ENCODE results near the gene ID1. TPM values are rescaled to one million over a fixed set of nuclear protein-coding genes. Genes with fewer than 3 reads are reported as not detected.
"Not testable (repeated sequence)": the region's sequence is repeated elsewhere in the genome, so short reads cannot be mapped to it uniquely, and the experiment has no call there.

Gene ID1
- total RNA-seq, 1 donor from 2014 or later, result 92.0 TPM

GRCh38 chr20:31643522-31643921 is 38.4 kb downstream of the ID1 start:
- peaks cover 4% of the 10 kb centered on the region for H3K4me1 Mint-ChIP-seq (ENCODE audit: low read depth, unreplicated experiment)
- H3K36me3 Mint-ChIP-seq (ENCODE audit: unreplicated experiment), result no peaks in the 10 kb centered on the region
- H3K4me3 Mint-ChIP-seq (ENCODE audit: unreplicated experiment), result no peak overlapping the region
- DNase-seq, result no peak
- H3K9me3 Mint-ChIP-seq (ENCODE audit: unreplicated experiment), result peaks cover 9% of the 10 kb centered on the region
- no peak for TF ChIP-seq CTCF (IDR thresholded peaks at IDR 0.05; ENCODE audit: partially characterized antibody, unreplicated experiment)
- H3K27me3 Mint-ChIP-seq (ENCODE audit: unreplicated experiment), result peaks cover 14% of the 10 kb centered on the region
- H3K27ac Mint-ChIP-seq (ENCODE audit: unreplicated experiment), result no peak overlapping the region

GRCh38 chr20:31644701-31645100 is 39.6 kb downstream of the ID1 start:
- no peaks in the 10 kb centered on the region for H3K36me3 Mint-ChIP-seq (ENCODE audit: unreplicated experiment)
- peaks cover 4% of the 10 kb centered on the region for H3K4me1 Mint-ChIP-seq (ENCODE audit: low read depth, unreplicated experiment)
- H3K27ac Mint-ChIP-seq (ENCODE audit: unreplicated experiment), result no peak overlapping the region
- H3K4me3 Mint-ChIP-seq (ENCODE audit: unreplicated experiment), result no peak overlapping the region
- peaks cover 14% of the 10 kb centered on the region for H3K27me3 Mint-ChIP-seq (ENCODE audit: unreplicated experiment)
- no peak for TF ChIP-seq CTCF (IDR thresholded peaks at IDR 0.05; ENCODE audit: partially characterized antibody, unreplicated experiment)
- peaks cover 12% of the 10 kb centered on the region for H3K9me3 Mint-ChIP-seq (ENCODE audit: unreplicated experiment)
- DNase-seq, result no peak

- not testable (repeated sequence) for H3K36me3 Mint-ChIP-seq (ENCODE audit: unreplicated experiment); H3K27ac Mint-ChIP-seq (ENCODE audit: unreplicated experiment); H3K4me1 Mint-ChIP-seq (ENCODE audit: low read depth, unreplicated experiment); H3K4me3 Mint-ChIP-seq (ENCODE audit: unreplicated experiment); DNase-seq
- peaks cover 12% of the 10 kb centered on the region for H3K9me3 Mint-ChIP-seq (ENCODE audit: unreplicated experiment)
- H3K27me3 Mint-ChIP-seq (ENCODE audit: unreplicated experiment), result peaks cover 20% of the 10 kb centered on the region
Measured at GRCh38 chr20:31648104-31648503, 43.0 kb downstream of the ID1 start.

GRCh38 chr20:31652917-31653396 is 47.9 kb downstream of the ID1 start:
- Mint-ChIP-seq H3K9me3 (ENCODE audit: unreplicated experiment) (peaks cover 8% of the 10 kb centered on the region), H3K36me3 (ENCODE audit: unreplicated experiment) (no peaks in the 10 kb centered on the region), H3K27ac (ENCODE audit: unreplicated experiment) (no peak overlapping the region), H3K27me3 (ENCODE audit: unreplicated experiment) (peaks cover 15% of the 10 kb centered on the region), H3K4me3 (ENCODE audit: unreplicated experiment) (no peak overlapping the region), H3K4me1 (ENCODE audit: low read depth, unreplicated experiment) (no peaks in the 10 kb centered on the region)
- TF ChIP-seq CTCF (IDR thresholded peaks at IDR 0.05; ENCODE audit: partially characterized antibody, unreplicated experiment), result no peak
- DNase-seq, result no peak

GRCh38 chr20:31653561-31653960 is 48.5 kb downstream of the ID1 start:
- no peaks in the 10 kb centered on the region for H3K4me1 Mint-ChIP-seq (ENCODE audit: low read depth, unreplicated experiment)
- peaks cover 11% of the 10 kb centered on the region for H3K27me3 Mint-ChIP-seq (ENCODE audit: unreplicated experiment)
- H3K27ac Mint-ChIP-seq (ENCODE audit: unreplicated experiment), result no peak overlapping the region
- no peak for TF ChIP-seq CTCF (IDR thresholded peaks at IDR 0.05; ENCODE audit: partially characterized antibody, unreplicated experiment)
- H3K9me3 Mint-ChIP-seq (ENCODE audit: unreplicated experiment), result peaks cover 3% of the 10 kb centered on the region
- no peak for DNase-seq
- H3K4me3 Mint-ChIP-seq (ENCODE audit: unreplicated experiment), result no peak overlapping the region
- no peaks in the 10 kb centered on the region for H3K36me3 Mint-ChIP-seq (ENCODE audit: unreplicated experiment)

All from glutamatergic neuron (in vitro differentiated cells).